Stimulated activated CD4-positive, alpha-beta T cell treated with anti-CD3 and anti-CD28 coated beads, Interleukin-15, amount 100 ng/mL, for 24 hours (primary cell): ENCODE data around the gene MTR.

ENCODE experiments used
- DNase-seq: peaks from one replicate; pipeline ENCODE4 v3.0.0-alpha.2; 2020

Gene MTR

DNA sequence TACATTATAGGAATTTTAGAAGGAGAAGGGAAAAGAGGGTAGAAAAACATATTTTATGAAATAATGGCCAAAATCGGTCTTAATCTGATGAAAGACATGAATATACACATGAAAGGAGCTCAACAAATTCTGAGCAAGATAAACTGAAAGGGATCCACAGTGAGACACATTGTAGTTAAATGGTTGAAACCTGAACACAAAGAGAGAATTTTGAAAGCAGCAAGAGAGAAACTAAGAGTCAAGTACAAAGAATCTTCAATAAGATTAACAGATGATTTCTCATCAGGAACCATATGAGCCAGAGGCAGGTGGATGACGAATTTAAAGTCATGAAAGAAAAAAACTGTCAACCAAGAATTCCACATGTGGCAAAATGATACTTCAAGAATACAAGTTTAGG lies 15.8 kb upstream of the MTR start:
- DNase-seq, result no peak

GRCh38 chr1:236785477-236785876 lies 9.6 kb upstream of the MTR start:
- no peak for DNase-seq

- DNase-seq, result no peak
Observed at GRCh38 chr1:236786453-236786852, 8.6 kb upstream of the MTR start.

DNA sequence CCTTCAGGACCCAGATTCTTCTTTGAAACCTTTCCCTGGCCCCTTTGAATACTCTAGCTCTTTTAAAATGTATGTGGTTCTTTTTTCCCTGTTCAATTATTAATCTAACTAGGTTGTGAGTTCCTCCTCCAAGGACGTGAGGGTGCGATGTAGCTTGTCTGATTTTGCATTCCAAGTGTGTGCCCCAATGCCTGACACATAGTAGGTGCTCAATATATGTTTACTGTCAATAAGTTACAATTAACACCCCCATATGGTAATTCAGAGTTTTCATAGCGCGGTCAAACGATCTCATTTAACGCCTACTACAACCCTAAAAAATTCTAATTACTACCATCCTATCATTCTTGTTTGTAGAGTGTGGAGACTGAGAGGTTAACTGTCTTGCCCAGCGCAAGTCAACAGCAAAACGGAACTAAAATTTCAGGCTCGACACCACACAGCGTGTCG lies 482 bp upstream of the MTR start:
- DNase-seq, result no peak

GRCh38 chr1:236795757-236796667 lies 920 bp downstream of the MTR start:
- DNase-seq, result peak; percentile 81

DNA sequence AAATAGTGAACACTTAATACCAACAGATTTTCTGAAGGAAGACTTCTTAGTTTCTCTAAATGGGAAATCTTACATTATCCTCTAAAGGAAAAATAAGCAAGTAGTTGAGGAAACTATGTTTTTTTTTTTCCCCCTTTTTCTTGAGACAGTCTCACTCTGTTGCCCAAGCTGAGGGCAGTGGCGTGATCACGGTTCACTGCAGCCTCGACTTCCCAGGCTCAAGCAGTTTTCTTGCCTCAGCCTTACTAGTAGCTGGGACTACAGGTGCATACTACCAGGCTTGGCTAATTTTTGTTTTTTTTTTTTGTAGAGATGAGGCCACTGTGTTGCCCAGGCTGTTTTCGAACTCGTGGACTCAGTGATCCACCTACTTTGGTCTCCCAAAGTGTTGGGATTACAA lies 3.9 kb downstream of the MTR start:
- no peak for DNase-seq

GRCh38 chr1:236800002-236800620 lies 5.0 kb downstream of the MTR start:
- DNase-seq, result no peak

DNA sequence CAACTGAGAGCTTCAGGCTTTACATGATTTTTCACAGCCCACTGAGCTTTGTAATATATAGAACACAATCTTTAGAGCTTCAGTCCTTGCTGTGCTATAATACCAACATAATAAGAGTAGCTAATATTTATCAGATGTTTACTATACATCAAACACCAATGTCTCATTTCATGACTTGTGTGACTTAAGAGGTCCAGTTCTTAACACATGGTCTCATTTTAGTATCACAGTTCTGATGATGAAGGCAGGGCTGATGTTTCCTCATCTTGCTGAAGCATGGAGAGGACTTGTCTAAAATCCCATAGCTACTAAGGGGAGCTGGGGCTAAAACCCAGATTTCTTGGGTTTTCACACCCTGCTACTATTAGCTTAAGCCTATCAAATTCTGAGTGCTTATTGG lies 5.5 kb downstream of the MTR start:
- no peak for DNase-seq

- DNase-seq, result no peak
Observed at GRCh38 chr1:236802264-236802663, 7.2 kb downstream of the MTR start.

GRCh38 chr1:236806634-236807033 lies 11.5 kb downstream of the MTR start:
- no peak for DNase-seq

- no peak for DNase-seq
Observed at GRCh38 chr1:236808005-236808404, 12.9 kb downstream of the MTR start.

GRCh38 chr1:236808564-236809130 lies 13.6 kb downstream of the MTR start:
- DNase-seq, result no peak

- no peak for DNase-seq
Observed at GRCh38 chr1:236809148-236809547, 14.1 kb downstream of the MTR start.

- no peak for DNase-seq
Observed at GRCh38 chr1:236810018-236810417, 14.9 kb downstream of the MTR start.

GRCh38 chr1:236812334-236813030 lies 17.4 kb downstream of the MTR start:
- DNase-seq, result no peak

DNA sequence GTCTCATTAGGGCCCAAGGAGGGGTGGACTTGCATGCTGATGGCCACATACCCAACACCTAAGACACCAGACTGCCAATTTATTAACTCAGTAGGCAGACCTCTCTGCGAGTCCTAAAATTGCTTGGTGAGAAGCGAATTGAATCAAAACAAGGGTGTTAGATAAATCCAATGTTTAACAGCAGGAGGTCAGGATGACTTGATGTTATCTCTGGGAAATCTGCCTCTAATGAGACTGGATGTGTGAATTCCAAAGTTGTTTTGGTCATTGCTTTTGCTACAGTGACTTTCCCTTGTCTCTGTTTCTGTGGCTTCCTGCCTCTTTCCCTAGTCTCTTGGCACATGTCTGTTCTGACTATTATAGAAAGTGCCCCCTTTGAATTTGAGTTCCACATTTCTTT lies 20.8 kb downstream of the MTR start:
- no peak for DNase-seq

GRCh38 chr1:236819856-236820255 lies 24.8 kb downstream of the MTR start:
- DNase-seq, result no peak

DNA sequence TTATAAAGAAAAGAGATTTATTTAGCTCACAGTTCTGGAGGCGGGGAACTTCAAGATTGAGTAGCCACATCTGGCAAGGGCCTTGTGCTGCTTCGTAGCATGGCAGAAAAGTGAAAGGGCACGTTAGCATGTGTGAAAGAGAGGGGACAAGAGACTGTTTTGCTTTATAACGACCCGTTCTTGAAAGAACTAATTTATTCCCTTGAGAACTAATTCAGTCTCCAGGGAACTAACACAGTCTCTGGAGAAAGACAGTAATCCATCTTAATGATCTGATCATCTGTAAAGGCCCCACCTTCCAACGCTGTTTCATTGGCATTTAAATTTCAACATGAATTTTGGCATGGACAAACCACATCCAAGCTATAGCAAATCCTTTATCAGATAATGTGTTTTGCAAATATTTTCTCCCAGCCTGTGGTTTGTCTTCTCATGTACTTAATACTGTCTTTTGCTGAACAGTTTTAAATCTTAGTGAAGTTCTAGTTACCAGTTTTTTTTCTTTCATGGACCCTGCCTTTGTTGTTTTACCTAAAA lies 26.1 kb downstream of the MTR start:
- DNase-seq, result no peak

GRCh38 chr1:236823559-236823958 lies 28.5 kb downstream of the MTR start:
- DNase-seq, result no peak

DNA sequence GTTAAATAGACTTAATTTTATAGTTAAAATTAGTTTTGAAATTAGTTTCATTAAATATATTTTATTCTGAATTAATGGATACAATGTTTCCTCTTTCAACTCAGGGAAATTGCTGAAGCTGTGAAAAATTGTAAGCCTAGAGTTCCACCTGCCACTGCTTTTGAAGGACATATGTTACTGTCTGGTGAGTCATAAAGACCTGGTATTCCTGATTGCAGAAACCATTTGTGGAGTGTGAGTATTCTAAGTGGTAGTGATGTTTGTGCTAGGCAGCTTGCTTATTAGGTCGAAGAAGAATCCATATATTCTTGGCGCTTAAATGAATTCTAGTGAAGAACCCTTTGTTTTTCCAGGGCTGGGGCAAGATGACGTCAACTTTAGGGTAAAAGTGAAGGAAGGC lies 34.0 kb downstream of the MTR start:
- no peak for DNase-seq

- no peak for DNase-seq
Observed at GRCh38 chr1:236830116-236830515, 35.0 kb downstream of the MTR start.

DNA sequence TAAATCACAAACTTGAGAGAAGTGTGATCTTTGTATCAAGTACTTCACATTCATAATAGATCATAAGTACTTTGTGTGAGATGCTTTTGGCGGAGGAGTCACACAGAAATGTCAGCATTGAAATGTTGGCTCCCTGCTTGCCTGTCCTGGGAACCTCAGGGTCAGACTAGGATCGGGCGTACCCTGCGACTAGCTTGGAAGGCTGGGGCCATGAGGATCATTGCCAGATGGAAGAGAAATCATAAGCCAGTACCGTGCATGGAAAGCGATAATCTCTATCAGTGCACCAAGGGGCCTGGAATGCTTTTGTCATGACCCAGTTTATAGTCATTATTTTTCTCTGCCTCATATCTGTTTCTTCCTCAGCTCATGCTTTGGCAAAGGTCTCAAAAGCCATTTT lies 35.5 kb downstream of the MTR start:
- no peak for DNase-seq

- DNase-seq, result no peak
Observed at GRCh38 chr1:236833575-236833974, 38.5 kb downstream of the MTR start.
